Gastrocnemius medialis (tissue), 4 donors: ENCODE measurements around the gene SH3GL3.

Source experiments
- POLR2A ChIP-seq, 2 donors: fragments of 450-650 bp; IDR thresholded peaks; one replicate each; pipeline ENCODE4 v1.6.1; 2017; ENCODE audit warnings: antibody characterized with exemption in 2 of 2, mild to moderate bottlenecking in 2 of 2, moderate library complexity in 2 of 2
- TF ChIP-seq, protein P1 (sequence below), 5 experiments: fragments of 450-650 bp in 3 of 5; fragments of 200-600 bp in 2 of 5; sonication (generic) in 2 of 5; IDR thresholded peaks in 4 of 5; conservative IDR thresholded peaks in 1 of 5; 1 replicate in 4 of 5; 2 replicates in 1 of 5; pipeline ENCODE4 v1.5.1; 2016 to 2019; ENCODE audit warnings: antibody characterized with exemption in 5 of 5, mild to moderate bottlenecking in 3 of 5, moderate library complexity in 3 of 5

DNA sequence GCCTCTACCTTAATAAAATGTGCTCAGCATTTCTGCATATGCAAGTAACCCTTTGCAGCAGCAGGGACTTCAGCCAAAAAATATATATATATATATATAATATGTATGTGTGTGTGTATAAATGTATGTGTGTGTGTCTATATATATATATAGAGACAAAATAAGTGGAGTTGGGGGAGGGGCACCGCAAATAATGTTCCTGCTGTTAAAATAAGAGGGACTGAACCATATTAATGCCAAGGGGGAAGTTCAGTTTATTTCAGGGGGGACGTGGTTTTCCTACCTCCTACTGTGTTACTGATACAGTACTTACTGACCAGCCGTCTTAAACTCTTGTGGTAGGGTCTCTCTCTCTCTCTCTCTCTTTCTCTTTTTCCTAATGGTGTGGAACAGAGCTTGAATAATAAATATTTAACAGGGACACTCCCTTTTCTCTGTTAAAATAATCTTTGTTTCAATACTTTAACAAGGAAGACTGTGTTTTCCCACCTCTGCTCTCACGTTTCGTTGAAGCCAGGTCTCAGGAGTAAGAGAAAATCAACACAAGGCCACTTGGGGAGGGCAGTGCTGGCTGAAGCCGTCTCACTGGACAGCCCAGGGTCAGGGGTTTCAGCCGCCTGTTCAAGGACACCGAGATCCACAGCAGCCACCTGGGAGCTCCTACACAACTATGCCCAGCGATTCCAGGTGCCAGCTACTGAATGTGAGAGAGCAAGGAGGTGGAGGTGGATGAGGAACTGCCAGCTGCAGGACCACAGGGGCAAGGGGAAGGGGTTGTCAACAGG is 164.0 kb downstream of the SH3GL3 start:
- TF ChIP-seq, protein P1, sequence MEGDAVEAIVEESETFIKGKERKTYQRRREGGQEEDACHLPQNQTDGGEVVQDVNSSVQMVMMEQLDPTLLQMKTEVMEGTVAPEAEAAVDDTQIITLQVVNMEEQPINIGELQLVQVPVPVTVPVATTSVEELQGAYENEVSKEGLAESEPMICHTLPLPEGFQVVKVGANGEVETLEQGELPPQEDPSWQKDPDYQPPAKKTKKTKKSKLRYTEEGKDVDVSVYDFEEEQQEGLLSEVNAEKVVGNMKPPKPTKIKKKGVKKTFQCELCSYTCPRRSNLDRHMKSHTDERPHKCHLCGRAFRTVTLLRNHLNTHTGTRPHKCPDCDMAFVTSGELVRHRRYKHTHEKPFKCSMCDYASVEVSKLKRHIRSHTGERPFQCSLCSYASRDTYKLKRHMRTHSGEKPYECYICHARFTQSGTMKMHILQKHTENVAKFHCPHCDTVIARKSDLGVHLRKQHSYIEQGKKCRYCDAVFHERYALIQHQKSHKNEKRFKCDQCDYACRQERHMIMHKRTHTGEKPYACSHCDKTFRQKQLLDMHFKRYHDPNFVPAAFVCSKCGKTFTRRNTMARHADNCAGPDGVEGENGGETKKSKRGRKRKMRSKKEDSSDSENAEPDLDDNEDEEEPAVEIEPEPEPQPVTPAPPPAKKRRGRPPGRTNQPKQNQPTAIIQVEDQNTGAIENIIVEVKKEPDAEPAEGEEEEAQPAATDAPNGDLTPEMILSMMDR (IDR thresholded peaks at IDR 0.05 in 4 of 5, conservative IDR thresholded peaks at IDR 0.05 in 1 of 5) = no peak
- TF ChIP-seq POLR2A (IDR thresholded peaks at IDR 0.05) = no peak
